ENCODE results near the gene SLC13A2. TPM values are rescaled to one million over a fixed set of nuclear protein-coding genes. Genes with fewer than 3 reads are reported as not detected.
A peak's percentile ranks its signal among the peaks of the same experiment; 100 is the strongest.

Gene SLC13A2
- total RNA-seq, 1 donor from 2014 or later = 0.55 TPM

DNA sequence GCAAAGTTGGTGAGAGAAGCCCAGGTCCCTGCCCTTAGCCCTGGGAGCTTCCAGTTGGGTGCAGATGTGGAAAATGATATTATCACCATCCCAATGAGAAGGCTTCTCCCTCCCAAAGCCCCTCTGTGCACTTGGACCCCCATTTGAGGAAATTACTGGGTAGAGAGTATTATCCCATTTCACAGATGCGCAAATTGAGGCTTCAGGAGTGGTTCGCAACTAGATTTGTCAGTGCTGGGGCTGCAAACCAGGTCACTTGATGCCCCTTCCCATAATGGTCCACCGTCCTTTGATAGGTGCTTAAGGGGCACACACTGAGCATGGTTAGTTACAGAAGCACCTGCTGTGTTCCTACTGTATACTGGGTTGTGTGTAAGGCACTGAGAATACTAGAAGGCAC is 18.4 kb downstream of the SLC13A2 start:
- DNase-seq (ENCODE audit: low spot score) (no peak), ATAC-seq (no peak)

DNA sequence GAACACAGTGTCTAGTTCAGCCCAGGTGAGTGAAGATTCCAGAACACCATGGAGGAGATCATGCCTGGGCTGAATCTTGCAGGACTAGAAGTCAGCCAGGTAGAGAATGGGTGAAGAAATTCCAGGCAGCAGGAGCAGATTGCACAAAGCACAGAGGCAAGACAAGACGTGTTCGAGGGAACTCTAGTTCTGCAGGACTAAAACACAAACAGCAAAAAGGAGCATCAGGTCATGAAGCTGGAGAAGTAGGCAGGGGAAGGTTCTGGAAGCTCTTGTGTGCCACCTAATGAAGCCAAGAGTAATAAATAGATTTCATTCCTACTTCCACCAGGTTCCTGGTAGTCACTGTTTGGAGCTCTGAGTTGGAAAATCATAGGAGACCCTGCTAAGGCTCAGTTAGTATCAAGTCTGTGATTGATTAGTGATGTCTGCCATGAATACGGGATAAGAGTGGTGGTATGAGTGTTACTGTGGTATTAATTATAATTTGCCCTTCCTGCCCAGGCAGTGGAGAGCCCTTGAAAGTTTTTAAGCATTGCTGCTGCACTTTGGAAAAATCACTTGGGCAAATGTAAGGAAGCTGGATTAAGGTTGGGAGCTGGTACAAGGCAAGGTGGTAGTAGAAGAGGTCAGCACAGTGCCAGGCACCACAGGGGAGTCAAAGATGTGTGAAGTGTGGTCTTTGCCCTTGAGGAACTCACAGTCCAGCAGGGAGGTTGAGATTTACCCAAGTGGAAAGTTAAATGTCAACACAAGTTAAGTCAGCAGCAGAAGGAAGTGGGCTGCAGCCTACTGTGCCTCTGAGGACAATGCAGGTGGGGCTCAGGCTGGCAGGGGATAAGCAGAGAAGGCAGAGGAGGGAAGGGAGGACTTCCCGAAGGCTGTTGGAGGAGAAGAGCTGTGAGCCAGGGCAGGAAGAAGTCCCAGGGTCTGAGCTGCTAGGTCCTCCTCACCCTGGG is 19.2 kb downstream of the SLC13A2 start:
- ATAC-seq (no peak), DNase-seq (ENCODE audit: low spot score) (no peak)

DNA sequence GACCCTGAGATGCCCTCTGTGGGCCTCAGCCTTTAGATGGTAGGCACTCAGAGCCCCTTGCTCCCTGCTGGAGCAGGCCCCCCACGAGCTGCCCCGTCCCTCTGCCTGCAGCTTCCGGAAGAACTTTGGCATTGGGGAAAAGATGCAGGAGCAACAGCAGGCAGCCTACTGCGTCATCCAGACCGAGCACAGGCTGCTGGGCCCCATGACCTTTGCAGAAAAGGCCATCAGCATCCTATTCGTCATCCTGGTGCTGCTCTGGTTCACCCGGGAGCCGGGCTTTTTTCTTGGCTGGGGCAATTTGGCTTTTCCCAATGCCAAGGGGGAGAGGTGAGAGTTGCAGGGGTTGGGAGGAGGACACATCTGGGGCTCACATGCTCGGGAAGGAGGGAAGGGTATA is 20.0 kb downstream of the SLC13A2 start:
- no peak for ATAC-seq
- no peak for DNase-seq (ENCODE audit: low spot score)

DNA sequence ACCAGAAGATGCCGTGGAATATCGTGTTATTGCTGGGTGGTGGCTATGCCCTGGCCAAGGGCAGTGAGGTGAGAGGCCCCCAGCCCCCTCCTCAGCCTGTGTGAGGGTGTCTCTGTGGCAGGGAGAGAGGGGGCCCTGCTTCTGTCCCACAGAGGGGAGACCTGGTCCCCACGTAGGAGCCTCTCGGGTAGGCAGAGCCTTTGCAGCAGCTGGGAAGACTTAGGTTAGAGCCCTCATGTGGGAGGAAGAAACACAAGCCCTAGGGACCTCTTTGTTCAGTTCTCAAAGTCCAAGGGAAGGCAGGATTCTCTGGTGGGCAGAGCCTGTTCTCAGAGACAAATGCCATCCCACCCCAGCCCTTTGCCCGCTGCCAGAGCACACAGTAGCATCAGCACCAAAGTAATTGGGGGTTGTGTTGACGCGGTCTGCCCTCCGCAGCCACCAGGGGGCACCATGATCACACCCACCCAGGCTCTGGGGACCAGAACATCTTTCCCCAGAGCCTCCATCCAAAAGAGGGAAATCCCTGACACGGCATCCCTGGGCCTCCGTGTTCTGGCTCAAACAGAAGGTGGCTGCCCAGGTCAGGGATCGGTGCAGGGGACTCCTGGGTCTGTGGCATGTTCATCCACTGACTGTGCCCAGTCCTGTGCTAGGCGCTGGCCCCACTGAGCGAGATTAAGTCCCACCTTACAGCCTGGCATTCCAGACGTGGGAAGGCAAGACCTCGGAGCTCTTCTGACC is 21.2 kb downstream of the SLC13A2 start:
- DNase-seq (ENCODE audit: low spot score) (peak; percentile 75), ATAC-seq (peak; percentile 92)

DNA sequence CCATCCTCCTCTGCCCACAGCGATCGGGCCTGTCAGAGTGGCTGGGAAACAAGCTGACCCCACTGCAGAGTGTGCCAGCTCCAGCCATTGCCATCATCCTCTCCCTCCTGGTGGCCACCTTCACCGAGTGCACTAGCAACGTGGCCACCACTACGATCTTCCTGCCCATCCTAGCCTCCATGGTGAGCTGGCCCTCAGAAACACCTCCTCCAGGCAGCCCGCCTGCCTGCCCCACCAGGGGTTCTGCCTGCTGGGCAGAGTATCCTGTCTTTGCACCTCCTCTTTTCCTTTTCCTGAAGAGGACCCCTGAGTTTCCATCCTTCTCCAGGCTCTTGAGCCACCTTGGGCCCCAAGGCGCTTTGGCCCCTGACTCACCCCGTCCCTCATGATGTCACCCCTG is 22.2 kb downstream of the SLC13A2 start:
- no peak for ATAC-seq
- DNase-seq (ENCODE audit: low spot score) = no peak

DNA sequence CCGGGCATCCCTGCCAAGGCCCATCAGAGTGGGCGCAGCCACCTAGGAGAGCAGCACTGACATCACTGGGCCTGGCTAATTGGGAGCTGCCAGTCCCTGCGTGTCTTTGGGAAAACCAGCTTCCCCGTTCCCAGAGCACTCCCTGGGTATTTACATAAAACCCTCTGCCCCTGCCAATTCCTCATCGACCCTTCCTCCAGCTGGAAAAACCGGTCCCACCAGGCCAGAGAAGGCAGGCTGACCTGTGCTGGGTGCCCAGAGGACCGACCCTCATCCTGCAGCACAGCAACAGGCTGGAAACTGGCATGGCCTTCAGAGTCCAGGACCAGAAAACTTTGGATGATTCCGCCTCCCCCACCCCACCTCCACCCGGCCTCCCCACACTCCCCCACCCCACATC is 24.5 kb downstream of the SLC13A2 start:
- no peak for DNase-seq (ENCODE audit: low spot score)
- ATAC-seq = no peak

DNA sequence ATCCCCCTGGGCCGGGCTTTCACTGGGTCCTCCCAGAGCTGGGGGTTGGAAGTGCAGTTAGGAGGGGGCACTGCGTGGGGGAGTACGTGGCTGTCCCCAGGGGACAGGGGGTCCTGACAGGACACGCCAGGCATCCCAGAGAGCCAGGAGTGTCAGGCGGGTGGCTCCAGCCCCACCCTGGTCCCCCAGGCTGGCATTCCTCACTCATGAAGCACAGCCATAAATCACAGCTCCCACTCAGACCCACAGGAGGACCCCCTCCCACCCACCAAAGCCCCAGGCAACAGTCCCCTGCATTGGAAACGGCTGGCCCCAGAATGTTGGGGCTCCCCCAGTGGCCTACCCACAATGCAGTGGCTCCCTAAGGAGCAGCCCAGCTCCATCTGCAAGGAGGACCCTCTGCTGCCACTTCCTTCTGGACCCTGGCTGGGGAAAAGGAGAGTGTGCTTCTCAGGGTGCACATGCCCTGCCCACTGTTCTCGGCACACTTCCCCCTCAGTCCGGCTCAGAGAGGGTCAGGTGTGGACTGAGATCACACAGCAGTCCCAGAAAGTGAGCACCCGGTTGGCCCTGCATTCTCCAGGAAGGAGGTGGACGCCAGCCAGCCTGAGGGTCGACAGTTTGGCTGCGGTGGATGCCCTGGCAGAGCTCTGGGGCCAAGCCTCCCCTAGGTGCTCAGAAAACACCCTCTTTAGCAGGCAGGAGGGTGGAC is 25.4 kb downstream of the SLC13A2 start:
- ATAC-seq (no peak), DNase-seq (ENCODE audit: low spot score) (no peak)

DNA sequence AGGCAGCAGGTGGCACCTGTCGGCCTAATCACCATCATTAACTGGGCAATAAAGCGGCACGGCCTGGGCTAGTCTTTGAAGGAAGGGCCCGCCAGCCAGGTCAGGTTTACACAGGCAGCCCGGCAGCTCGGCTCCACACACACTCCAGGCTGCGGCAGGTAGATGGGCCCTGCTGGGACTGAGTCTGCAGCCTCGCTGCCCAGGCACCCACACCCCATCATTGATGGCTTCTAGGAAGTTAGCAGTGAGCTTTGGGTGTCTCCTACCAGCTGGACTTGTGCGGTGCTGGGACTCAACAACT is 25.9 kb downstream of the SLC13A2 start:
- DNase-seq (ENCODE audit: low spot score) (no peak), ATAC-seq (no peak)

DNA sequence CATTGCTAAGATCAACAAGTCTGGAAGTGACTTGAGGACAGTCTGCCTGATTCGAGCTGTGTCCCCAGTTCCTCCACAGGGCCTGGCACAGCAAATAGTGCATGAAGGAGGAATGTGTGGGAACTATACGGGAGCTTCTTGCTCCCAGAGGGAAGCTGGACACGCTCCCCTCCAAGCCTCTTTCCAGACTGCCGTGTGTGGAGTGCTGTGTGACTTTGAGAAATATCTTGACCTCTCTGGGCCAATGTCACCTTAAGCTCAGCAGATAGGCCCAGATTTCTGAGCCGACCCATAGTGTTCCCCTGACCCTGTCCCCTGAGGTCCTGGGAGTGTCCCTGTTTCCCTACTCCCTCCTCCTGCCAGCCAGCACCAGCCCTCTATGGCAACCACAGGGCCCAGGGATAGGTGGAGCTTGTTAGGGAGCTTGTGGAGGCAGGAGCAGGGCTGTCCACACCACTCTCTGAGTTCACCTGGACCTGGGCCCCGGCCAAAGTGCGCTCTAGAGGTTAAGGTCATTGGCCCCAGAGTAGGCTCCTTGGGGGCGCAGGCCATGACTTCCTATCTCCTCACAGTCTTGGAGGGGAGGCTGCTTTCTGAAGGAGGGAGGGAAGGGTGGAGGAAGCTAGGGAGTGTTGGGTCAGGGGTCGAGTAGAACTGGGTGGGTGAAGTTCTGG is 26.4 kb downstream of the SLC13A2 start:
- ATAC-seq = no peak
- DNase-seq (ENCODE audit: low spot score) = no peak

DNA sequence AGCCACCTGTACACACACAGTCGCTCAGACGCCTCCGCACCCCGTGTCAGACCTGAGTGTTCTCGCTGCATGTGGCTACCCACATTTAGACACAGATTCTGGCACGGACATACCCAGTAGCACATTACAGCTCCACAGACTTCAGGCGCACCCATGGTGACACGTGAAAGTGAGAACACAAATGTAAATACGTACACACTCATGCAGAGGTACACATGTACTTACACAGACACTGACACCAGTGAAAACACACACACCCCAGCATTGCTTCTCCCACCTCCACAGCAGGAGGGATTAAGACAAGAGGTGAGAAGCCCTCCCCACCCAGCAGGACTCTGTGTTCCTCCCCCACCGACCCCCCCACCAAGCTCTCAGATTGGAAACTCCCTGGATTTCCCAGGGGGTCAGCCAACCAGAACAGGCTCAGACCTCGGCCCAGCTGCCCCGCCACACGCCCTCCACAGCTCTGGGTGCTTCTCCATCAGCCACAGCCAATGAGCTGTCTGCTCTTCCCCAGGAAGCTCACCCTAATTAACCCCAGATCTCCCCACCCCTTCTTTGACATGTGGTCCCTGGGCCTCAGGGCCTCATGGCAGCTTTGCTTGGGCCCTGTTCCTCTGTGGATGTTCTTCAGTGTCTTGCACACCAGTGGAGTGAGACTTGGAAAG is 27.4 kb downstream of the SLC13A2 start:
- ATAC-seq (no peak), DNase-seq (ENCODE audit: low spot score) (no peak)

DNA sequence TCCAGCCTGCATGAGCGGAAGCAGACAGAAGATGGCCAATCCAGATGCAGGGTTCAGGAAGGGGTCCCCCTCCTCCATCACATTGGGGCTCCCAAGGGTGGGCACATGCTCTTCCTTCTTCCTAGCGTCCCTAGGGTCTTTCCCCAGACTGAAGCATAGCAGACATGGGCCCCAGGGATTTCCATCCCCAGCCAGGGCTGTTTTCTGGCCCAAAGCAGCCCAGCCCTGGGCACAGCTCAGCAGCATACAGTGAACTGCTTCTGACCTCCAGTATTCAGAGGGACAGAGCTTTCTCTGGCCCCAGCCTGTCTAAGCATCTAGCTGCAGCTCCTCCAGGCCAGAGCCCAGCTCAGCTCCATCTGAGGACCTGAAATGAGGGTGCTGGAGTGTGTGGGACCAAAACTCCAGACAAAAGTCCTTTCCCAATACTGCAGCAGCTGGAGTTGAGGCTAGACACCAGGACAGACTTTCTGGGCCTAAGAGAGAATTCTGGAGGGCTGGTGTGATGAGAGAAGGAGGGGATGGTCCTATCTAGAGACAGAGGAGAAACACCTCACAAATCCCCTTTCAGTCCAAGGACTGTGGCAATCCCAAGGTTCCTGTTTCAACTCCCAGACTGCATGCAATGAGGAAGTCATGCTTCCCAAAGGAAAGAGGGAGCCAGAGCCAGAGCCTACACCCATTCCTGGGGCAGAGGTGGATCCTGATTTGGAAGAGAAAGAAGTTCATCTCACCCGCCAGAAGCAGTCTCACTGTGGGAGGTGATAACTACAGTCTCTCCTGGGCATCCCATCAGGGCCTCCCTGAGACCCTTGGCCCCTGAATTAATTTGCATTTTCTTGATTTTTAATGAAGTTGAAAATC is 28.2 kb downstream of the SLC13A2 start:
- ATAC-seq = no peak
- no peak for DNase-seq (ENCODE audit: low spot score)

DNA sequence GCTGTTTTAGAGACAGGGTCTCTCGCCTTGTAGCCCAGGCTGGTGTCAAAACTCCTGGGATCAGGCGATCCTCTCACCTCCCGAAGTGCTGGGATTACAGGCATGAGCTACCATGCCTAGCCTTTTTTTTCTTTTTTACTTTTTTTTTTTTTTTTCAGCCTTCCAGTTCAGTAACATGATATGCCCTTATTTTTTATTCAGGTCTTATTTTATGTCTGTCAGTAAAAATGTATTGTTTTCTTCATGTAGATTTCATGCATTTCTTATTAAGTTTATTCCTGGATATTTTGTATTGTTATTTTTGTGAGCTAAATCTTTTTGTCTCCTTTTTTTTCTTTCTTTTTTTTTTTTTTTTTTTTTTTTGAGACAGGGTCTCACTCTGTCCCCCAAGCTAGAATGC is 30.0 kb downstream of the SLC13A2 start:
- ATAC-seq (no peak), DNase-seq (ENCODE audit: low spot score) (no peak)

DNA sequence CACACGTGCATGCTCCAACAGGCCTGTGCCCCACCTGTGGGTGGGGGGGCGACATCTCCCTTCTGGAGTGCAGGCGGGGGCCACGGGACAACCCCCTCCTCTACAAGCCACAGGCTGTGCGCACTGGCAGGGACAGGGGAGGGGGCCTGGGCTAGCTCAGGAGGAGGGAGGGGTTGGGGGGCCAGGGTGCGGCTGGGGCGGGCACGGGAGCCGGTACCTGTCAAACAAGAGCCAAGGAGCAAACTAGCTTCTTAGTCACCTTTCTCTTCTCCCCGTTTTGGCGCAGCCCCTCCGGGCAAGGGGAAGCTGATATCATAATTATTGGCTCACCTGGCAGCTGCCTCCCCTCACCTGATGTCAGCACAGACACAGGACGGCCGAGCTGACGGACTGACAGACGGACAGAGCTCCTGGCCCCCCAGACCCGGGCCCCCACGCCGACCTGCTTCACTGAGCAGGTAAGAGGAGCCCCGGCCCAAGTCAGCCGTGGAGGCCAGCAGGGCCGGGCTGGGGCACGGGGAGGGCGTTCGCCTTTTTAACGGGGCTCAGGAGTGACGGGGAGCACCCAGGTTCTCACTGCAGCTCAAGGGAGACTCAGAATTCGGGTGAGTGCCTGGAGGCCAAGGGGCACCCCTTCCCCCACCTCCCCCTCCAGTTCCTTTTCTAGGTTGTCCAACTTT is 32.7 kb downstream of the SLC13A2 start, which contains the start of gene FOXN1:
Gene FOXN1, plus strand, starts transcription at position 363 of the 680 bp plus-strand sequence. CDS start 17,622 bp downstream, outside the sequence.
- no peak for DNase-seq (ENCODE audit: low spot score)
- ATAC-seq = no peak

DNA sequence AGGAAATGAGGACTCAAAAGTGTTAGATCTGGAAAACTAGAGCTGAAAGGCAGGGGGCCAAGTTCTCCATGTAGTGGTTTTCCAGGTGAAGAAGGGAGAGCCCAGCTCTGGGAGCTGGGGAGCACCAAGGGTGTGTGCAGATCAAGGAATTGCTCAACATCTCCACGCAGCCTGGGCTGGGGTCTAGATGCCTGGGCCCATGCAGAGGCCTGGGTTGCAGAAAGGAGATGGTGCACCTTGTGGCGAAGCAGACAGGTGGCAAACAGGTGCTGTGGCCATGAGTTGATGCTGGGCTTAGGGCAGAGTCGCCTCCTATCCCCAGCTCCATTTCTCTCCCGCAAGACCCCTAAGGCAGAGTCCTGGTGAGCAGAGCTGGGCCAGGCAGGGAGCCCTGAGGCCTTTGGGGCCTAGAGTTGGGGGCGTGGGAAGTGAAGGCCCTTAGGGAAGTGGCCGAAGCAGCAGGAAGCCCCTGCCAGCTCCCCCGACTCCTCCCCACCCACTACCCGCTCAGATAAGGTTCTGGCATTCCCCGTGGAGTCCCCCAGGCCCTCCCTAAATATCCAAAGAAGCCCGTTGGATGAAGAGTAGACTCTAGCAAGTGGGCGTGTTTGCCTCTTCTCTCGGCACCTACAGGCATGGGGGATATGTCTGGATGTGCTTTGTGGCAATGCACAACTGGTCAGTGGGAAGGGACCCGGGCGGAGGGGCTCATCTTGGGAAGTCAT is 33.5 kb downstream of the SLC13A2 start:
- ATAC-seq (no peak), DNase-seq (ENCODE audit: low spot score) (no peak)

DNA sequence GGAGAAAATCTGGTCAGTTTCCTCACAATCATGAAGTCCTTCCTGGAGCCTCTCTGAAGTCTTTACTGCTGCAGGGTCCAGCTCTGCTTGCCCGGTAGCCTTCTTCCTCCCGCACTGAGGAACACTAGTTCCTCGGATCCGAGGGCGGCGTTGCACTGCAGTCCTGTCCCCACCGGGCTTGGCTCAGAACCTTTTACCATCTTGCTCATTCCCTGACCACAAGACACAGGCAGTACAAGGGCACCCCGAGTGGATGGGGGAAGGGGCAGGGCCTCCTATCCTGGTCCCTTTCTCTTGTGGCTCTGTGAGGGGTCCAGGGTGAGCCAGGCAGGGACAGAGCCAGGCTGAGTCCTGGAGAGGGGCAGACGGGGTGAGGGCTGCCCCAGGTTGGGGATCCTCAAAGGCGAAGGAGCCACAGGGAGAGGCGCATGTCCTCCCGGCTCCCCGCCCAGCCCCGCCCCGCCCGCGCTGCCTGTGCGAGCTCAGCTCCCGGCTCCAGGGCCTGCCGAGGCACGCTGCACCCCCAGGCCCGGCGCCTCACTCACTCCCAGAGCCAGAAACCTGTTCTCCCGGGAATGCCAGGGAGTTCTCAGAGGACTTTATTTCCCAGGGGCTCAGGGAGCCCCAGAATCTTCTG is 34.2 kb downstream of the SLC13A2 start:
- no peak for DNase-seq (ENCODE audit: low spot score)

DNA sequence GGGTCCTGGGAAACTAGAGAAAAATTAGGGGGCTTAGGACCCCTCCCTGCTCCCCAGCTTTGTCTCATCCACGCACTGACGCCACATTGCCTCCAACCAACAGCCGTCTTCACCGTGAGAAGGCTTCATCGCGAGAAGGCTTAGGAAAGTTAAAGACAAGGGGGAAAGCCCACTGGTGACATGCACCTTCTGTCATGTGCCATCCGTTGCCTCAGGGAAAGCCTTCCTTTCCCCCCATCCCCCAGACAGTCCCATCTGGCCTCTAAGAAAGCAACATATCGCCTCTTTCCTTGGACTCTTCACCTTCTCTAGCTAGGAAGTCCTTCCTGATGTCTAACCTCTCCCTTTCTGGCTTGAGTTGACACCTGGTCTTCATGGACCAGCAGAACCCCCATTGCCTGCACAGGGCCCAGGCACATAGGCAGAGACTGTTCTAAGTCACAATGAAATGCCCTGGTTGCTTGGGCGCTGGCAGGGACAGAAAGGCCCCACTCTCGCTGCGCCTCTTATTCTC is 34.8 kb downstream of the SLC13A2 start:
- no peak for ATAC-seq
- no peak for DNase-seq (ENCODE audit: low spot score)

More for the DNA sequence above, 34.2 kb downstream of the SLC13A2 start:
- no peak for ATAC-seq

DNA sequence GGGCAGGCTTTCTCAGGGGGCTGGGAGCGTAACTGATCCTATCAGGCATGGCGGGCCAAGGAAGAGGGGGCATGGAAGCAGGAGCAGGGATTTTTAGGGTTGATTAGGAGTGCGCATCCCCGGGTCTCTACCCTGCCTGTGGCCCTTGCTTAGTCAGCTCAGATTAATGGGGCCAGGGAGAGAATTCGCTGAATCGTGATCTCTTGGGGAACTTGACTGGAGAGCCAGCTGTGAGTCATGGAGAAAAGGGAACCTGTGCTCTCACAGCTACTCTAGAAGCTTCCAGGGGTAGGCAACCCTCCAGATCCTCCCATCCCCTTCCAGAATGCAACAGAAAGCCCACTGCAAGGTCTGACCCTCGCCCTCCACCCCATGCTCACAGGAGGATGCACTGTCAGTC is 36.3 kb downstream of the SLC13A2 start:
- peak; percentile 45 for ATAC-seq
- DNase-seq (ENCODE audit: low spot score) = no peak
